GM21576 (cell line): Measurements from ENCODE around the gene MGAT5.
"Not testable (repeated sequence)": the region's sequence is repeated elsewhere in the genome, so short reads cannot be mapped to it uniquely, and the experiment has no call there.

Experiments used
- ATAC-seq: cut with Tn5 transposase; IDR thresholded peaks from one replicate; pipeline ENCODE4 v1.9.1; 2021; ENCODE audit warnings: mild to moderate bottlenecking, moderate library complexity; ENCODE audit not compliant: unreplicated experiment

MGAT5 gene

GRCh38 chr2:134458950-134459349 lies 205.1 kb downstream of the MGAT5 start:
- no peak for ATAC-seq

DNA sequence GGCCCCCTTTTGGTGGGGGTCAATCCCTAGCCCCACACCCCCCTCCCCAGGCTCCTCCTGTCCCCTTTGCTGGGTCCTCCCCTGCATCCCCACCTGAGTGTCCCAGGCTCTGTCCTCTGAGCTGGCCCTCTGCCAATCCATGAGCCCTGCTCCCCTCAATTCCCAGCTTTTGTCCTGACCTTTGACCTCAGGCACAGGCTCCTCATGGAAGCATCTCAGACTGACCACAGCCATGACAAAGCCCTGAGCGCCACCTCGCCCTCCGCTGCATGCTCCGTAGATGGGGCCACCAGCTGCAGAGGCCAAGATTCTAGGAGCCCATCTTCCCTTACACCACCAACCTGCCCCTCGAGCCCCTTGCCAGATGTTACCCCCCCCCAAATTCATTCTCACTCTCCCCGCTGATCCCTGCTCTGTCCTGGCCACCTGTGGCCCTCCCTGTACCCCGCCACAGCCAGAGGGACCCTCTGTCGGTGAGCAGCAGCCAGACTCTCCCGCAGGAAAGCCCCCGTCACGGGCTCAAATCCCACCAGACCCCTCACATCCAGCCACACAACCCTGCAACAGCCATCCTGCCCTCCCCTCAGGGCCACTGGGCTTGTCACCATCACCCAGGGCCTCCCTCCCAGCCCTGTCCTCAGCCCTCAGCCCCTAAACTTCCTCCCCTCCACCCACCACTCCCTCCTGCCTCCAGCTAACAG lies 206.0 kb downstream of the MGAT5 start:
- ATAC-seq: no peak

DNA sequence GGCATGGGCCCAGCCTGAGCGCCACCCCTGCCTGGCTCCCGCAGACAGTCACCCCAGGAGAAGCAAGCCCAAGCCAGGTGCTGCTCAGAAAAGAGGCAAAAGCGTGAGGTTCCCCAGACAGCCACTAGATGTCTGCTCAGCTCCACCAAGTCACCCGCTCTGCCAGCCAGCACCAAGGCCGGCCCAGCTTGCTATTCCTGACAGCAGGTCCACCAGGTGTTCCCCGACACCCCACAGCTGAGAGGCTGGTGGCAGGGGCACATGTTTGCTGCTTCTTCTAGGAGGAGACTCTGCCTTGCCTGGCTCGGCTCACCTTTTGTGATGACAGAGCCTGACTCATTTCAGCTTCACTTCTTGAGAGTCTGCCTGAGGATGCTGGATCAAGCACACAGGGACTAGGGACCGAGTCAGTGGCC lies 206.7 kb downstream of the MGAT5 start:
- peak; percentile 87 for ATAC-seq

DNA sequence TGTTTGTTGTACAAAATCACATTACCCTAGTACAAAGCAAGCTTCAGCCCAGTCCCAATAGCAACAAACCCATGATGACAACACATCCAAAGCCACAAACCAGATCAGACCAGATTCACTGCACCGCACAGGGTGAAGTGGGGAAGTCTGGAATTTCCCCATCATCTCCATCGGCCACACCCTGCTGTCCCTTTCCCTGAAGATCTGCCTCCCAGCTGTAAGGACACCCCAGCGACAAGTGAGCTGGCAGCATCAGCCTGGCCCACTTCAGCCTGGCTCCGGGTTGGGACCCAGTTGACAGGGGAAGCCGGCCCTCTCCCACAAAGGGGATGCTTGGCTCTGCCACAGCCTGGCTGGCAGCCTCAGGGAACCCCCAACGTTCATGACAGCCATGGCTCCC lies 207.6 kb downstream of the MGAT5 start:
- no peak for ATAC-seq

DNA sequence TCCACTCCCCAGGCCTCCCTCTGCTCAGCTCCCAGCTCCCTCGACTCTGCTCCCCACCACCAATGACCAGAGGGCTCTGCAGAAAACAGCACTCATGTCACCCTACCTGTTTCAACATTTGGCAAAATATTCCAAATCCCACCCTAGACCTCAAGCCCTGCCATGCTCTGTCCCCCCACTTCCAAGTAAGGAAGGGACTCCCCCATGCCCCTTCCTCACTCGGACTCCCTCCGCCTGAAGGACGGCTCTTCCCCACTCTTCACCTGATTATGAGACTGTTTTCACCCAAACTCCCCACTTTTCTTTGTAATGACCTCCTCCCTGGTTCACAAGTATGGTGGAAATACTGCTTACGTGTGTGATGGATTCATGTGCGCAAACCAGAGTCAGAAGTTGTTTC lies 208.4 kb downstream of the MGAT5 start:
- no peak for ATAC-seq

- ATAC-seq: no peak
Observed at GRCh38 chr2:134462791-134463698, 209.2 kb downstream of the MGAT5 start.

GRCh38 chr2:134463699-134464022 lies 209.8 kb downstream of the MGAT5 start:
- ATAC-seq: no peak

DNA sequence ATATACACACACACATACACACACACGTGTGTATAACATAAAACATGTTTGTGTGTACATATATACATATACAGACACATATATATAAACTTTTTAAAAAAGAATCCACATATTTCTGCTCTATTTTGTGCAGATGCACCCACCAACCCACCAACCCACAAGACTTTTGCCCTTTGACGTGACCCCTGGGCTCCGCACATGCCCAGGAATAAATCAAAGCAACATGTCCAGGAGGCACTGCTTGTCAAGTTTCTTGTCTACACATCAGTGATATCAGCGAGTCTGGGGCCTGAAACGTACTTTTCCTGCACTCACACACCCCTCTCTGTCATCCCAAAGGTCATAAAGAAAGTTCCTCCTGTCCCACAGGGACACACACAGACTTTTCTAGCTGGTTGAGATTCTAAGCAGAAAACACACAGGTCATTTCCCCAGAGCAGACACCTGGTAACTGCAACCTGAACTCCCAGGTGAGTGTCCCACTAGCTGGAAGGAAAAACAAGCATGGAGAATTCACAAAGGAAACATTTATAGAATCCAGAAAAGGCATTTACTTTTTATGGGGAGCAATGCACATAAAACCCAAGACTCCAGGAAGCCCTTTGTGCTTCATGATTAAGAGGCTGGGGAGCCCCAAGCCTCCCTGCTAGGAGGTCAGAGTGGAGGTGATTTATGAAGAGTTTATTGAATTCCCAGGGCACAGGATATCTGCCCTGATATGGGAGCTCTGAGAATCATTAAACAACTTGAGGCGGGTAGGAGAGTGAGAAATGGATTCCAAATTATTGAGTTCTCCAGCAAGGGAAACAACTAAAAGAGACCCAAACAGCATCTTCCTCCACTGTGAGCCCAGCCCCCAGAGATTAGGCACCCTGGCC lies 211.6 kb downstream of the MGAT5 start:
- no peak for ATAC-seq

GRCh38 chr2:134466141-134466540 lies 212.3 kb downstream of the MGAT5 start:
- ATAC-seq: peak; percentile 66

- ATAC-seq: no peak
Observed at GRCh38 chr2:134468164-134468563, 214.3 kb downstream of the MGAT5 start.

GRCh38 chr2:134468776-134469175 lies 214.9 kb downstream of the MGAT5 start:
- no peak for ATAC-seq

DNA sequence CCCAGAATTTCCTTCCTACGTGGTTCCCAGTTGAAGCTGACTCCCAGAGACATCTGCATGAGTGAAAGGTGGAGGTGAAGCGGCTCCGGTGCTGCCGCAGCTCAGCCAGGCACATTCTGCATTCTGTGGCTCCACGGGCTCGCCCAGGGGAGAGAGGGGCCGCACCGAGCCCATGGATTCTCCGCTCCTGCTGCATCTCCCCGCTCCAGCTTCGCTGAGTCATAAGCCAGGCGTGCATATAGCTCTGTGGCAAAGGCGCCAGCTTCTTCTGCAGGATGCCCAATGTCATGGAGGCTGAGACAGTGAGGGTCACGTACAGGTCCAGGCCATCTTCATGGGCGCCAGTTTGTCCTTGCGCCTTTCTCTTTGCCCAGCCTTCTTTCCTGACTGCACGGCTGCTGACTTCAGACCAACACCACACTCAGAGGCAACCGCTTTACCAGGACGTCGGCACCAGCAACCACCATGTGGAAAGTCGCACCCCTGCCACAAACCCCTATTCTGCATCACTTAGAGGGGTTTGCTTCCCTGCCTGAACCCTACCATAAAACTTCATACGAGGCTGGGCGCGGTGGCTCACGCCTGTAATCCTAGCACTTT lies 215.7 kb downstream of the MGAT5 start:
- ATAC-seq: no peak

DNA sequence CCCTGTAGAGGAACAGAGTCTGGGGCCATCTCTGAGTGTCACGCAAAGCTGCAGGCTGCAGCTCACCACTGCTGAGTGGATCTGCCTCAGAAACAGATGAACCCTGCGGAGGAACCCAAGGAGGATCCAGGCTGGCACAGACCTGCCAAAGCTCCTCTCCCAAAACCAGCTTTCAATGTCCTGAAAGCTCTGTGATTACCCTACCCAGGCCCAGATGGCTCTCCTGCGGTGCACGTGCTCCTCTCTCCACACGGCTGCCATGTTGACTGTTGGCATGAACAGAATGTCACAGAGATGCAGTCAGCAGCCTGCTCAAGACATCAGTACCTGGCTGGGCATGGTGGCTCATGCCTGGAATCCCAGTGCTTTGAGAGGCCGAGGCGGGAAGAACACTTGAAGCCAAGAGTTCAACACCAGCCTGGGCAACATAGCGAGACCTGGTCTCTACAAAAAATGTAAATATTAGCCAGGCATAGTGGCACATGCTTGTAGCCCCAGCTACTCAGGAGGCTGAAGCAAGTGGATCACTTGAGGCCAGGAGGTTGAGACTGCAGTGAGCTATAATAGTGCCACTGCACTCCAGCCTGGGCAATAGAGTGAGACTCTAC lies 216.8 kb downstream of the MGAT5 start:
- ATAC-seq: no peak

DNA sequence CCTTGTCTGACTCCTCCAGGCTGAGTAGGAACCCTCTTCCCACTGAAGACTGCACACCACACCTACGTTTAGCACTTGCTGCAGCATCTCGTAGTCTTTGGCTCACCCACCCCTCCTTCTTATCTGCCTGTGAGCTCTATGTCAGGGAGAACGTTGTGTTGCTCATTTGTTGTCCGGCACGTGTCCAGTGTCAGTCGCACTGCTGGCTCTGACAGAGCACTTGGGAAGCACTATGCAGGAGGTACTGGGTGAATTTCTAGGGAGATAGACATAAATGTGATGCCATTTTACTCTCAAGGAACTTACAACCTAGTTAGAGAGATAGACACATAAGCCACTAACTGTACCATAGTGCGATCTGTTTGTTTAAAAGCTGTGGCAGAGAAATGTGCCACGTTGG lies 223.1 kb downstream of the MGAT5 start:
- ATAC-seq: not testable (repeated sequence)

- no peak for ATAC-seq
Observed at GRCh38 chr2:134479696-134480330, 225.9 kb downstream of the MGAT5 start.

DNA sequence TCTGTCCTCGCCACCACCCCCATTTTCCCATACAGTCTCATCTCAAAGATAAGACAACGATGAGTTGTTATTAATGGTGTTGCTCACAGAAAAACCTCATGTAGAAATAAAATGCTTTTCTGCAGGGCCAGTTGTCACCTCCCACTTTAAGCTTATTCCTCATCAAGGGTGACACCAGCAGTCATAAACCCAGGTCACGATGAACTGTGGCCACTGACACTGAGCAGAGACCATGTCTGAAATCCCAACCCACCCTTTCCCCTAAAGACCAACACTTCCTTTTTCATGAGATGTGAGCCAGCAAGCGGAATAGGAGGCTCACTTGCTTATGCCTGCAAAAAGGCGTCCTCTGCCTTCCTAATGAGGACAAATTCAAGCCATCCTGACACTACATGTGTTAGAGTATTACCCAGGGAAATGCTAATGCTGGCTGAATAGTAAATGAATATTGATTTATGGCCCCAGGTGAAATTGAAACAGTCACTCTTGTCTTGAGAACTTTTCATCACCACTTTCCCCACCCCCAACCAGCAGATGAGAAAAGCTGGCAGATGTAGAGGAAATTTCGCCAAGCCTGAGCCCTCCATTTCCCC lies 228.4 kb downstream of the MGAT5 start:
- ATAC-seq: no peak

- no peak for ATAC-seq
Observed at GRCh38 chr2:134482766-134483340, 229.0 kb downstream of the MGAT5 start.

DNA sequence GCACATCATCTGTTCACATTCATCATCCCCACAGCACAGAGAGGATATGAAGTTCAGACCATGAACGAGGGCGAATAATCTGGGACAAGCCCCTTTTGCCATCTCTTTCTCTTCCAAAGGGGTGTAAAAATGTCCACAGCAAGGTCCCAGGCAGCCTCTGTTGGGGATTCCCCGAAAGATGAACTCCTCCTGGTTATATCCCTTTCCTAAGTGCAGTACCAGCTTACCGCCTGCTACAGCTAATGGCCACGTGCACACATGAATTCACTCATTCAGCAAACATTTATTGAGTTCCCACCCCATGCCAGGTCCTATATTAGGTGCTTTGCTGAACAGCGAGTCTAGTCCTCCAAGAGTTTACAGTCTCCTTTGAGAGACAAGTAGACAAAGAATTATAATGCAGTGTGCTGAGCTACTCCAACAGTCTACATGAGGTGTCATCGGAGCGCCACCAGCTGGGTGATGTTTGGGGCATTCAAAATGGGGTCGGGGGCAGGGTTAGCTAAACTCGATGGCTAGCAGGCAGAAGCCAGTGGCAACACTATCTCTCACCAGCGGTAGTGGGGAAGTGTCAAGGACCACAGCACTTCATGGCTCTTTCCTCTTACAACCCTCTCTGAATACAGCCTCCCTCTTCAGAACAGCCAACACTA lies 236.0 kb downstream of the MGAT5 start:
- no peak for ATAC-seq

GRCh38 chr2:134490559-134490958 lies 236.7 kb downstream of the MGAT5 start:
- ATAC-seq: no peak
